Measurements from ENCODE around the gene INTS1.

The INTS1 gene

DNA sequence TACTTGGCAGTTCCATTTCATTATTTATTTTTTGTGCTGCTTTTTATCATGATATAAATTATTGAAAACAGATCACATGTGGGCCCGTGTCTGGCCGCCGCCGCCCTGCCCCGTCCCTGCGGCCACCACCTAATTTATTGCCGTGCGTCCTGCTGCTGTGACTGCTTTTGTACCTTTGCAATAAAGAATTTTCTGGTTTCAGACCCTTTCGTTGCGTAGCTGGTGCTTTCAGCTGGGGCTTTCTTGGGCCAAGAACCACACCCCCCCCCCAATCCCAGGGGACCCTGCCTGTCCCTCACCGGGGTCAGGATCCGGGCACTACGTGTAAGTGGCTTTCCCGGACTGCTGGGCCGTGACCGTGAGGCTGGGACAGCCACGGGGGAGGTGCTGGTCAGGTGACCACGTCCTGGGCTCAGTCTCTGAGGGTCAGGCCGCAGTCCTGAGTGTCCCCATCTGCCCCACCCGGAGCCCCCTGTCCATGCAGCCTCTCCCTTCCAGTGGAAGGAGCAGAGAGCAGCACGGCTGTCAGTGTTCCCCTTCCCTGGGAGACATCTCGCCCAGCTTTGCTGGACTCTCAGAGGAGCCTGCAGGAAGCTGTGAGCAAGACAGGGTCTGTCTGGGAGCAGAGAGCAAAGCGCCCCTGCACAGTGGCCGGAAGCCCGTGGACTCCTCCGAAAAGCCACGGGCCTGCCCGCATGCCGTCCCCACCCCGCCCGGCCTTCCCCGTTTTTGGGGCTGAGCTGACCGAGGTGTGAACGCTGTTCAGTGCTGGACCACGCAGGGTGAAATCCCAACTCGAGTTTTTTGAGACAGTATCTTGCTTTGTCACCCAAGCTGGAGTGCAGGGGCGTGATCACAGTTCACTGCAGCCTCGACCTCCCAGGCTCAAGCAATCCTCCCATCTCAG is 38.9 kb upstream of the INTS1 start:
- no peak for DNase-seq

DNA sequence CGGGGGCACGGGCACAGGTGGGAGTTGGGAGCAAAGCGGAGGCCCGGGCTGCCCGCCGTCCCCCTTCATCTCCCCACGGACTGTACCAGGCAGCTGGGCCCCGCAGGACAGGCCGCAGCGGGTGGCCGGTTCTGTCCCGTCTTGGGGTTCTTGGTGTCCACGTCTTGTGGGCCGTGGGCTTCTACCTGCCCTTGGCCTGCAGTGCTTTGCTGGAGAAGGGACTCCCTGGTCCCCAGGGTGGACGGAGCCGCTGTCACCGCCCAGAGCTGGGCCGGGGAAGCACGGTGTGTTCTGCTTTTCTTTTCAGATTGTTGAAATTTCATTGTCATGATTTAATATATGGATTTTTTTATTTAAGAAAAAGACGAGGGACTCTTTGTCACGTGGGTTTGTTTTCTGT is 38.1 kb upstream of the INTS1 start:
- DNase-seq: no peak

DNA sequence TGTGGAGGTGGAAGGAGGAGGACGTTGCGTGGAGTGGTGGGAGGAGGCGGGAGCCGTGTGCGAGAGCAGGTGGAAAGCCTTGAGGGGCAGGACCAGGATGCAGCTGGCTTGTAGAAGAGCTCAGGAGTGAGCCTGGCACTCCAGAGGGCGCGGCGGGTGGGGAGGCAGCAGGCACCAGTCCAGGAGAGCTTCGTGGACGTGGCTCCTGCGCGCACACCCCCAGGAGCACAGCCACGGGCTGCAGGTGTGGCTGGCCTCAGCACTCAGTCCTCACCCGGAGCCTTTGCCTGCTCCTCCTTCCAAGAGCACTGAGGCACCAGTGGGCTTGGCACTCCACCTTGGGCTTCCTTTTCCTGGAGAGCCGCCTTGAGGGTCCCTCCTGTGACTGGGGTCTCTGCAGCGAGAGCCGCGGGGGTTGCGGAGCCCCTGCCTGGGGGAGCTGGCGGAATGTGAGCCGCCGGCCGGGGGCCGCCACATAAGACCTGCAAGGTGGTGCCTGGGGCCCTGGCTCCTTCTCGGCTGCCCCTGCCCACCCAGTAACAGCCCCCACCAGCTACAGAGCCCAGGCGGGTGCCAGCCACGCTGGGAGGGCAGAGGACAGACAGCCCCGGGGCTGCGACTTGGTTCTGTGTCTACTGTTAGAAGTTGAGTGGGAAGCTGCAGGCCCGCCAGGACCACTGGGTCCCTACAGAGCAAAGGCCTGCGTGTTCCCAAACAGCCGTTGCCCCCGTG is 37.4 kb upstream of the INTS1 start:
- no peak for DNase-seq

DNA sequence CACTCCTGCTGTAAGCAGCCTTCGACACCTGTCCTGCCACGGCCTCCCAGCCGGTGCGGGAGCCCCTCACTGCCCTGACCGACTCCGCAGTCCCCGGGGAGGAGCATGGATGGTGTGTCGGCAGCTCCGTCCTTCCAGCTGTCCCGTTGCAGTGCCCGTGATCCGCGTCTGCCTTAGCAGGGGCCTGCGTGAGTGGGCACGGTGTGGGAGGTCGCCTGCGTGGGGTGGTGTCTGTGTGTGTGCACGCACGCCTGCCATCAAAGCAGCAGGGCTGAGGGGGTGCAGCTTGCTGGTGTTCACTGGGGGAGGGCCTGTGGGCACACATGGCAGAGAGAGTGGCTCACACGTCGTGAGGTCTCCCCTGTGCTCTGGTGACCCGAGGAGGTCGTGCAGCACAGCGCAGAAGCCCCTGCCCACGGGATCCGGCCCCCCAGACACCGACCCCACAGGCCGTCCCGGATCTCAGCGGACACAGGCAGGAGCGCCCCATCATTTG is 36.6 kb upstream of the INTS1 start:
- DNase-seq: no peak

DNA sequence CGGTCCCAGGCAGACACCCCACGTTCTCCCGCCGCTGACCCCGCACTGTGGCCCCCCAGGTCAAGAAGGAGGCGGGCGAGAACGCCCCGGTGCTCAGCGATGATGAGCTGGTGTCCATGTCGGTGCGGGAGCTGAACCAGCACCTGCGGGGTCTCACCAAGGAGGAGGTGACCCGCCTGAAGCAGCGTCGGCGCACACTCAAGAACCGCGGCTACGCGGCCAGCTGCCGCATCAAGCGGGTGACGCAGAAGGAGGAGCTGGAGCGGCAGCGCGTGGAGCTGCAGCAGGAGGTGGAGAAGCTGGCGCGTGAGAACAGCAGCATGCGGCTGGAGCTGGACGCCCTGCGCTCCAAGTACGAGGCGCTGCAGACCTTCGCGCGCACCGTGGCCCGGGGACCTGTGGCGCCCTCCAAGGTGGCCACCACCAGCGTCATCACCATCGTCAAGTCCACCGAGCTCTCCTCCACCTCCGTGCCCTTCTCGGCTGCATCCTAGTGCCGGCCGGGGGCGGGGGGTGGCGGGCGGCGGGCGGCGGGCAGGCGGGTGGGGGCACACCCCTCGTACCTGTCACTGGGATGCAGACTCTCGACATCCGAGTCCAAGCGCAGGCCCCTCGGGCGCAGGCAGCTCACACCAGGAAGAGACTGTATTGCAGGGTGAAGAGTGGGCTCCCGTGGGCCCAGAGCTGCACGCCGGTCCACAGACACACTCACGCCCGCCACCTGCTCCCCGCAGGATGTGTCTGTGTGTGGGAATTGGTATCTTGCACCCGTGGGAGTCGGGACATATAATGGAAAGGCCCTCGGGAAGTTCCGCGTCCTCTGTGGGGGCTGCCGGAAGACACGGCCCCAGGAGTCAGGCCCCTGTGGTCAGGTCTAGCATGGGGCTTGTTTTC is 35.9 kb upstream of the INTS1 start:
- no peak for DNase-seq

DNA sequence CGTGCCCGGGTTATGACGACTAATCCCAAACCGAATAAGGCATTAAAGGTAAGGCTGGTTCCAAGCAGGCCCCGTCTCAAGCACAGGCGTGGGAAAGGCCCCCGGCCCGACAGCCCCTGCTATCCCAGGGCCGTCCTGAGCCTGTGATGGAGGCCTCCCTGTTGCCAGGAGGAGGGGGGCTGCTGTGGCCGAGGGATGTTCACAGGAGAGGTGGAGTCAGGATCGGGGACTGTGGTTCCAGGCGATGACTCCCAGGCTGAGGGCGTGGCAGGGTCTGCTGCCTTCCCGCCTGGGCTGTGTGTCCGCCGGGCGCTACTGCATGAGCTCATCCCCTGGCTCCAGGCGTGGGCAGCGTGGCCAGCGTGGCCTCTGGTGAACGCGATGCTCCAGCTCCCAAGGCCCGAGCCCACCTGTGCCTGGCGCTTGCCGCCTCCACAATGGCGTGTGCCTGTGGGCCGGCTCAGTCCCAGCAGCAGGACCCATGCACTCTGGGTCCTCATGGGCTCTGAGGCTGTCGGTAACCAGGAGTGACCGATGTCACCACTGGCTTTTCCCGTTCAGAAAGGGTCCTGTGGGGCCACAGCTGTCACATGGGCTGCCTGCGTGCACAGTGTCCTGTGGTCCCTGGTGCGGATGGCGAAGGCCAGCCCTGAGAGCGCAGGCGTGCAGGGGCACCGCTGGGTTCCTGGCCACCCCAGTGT is 35.1 kb upstream of the INTS1 start:
- DNase-seq: no peak

DNA sequence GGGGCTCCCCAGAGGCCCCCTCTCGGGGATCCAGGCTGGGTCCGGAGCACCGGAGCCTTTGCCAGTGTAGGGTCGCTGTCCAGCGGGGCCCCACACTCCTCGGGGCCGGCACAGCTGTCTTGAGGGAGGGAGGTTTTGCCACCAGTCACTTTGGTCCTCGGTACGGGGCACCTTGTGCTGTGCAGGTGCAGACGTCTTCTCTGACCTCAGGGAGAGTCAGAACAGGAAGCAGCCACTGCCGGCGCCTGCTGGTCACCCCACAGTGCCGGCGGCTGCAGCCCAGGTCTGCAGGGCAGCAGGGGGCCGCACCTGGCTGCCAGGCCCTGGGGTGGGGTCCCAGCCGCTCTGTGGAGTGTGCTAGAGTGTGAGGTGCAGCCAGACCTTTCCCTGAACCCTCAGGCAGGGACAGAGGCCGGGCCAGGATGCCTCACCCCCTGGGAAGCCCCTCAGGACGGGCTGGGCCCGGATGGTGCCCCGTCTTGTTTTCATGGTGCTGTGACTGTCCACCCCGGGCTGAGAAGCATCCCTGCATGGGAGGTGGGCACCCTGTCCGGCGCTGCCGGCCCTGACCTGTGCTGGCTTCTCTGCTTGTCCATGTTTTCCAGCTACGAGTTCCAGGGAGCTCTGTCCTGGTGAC is 34.5 kb upstream of the INTS1 start:
- DNase-seq: no peak

DNA sequence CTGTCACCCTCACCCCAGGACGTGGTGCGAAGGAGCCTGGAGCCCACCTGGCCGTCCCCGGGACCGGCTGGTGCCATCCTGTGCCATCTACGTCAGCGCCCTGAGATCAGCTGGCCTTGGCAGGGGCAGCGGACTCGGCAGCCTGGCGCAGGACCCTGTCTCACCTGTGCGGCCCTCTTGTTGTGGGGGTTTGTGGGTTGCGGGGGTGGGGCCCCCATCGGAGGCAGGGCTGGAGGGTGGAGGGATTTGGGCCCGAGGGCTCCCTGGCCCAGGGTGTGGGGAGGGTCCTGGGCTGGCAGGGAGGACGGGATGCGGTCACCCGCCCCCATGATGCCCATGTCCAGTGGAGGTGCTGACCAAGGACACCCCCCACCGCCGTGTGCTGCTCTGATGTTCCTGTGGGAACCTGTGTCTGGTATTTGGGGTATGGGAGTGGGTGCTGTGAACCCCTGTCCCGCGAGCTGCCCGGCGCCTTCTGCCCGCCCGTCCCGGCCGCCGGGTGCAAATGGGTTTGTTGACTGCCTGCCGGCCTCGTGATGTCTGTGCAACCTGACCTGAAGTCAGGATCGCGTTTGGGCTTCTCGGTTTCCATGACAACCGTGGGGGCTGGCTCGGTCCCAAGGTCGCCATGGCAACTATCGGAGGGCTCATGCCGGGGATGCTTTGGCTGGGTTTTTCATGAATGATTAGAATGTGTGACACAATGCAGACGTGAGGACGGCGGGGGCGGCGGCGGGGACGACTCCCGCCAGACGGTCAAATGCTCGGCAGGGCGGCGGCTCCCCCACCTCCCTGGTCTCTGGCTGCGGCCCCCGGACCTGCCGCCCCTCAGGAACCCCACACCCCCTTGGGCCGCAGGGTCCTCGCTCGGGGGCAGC is 33.6 kb upstream of the INTS1 start:
- no peak for DNase-seq

DNA sequence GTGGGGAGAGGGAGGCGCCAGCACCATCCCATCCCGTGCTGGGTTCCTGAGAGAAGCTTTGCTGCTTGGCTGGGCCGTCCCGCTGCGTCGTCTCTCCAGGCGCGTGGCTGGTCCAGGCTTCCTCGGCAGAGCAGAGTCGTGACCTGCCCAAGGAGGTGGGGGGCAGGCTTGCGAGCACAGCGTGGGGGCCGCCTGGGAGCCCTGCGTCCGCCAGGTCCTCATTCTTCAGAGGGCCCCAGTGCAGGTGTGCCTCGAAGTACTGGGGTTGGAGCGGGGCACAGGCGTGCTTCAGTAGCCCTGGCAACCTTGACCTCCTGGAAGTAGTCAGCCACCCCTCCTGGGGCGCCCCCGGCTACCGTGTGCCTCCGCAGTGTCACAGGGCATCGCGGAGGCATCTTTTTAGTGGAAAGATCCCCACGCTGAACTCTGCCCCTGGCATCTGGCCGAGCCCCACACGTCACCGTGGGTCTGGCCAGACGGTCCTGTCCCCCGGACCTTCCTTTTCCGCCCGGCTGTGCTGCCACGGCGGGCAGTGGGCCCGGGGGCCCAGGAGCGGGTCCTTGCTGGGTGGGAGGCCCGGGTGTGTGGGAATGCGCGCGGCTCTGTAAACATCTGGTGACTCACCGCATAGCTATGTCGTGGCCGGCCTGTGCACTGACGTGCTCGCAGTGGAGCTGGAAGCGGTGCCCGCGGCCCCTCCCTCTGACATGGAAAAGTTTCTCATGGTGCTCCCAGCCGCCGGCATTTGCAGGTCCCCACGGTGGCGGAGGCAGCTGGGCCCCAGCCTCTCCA is 32.8 kb upstream of the INTS1 start:
- no peak for DNase-seq

DNA sequence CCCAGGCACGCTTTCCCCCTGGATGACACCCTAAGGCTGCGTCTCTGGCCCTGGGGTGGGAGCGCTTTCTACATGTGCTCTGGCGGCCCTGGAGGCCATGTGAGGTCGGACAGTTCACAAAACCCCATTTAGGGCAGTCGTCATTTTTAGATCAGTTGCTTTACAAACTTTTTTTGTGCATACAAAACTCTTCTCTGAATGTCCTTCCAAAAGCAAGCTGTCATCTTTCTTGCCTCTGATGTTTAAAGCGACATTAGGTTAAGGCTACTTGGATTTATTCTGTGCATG is 32.2 kb upstream of the INTS1 start:
- DNase-seq: no peak

DNA sequence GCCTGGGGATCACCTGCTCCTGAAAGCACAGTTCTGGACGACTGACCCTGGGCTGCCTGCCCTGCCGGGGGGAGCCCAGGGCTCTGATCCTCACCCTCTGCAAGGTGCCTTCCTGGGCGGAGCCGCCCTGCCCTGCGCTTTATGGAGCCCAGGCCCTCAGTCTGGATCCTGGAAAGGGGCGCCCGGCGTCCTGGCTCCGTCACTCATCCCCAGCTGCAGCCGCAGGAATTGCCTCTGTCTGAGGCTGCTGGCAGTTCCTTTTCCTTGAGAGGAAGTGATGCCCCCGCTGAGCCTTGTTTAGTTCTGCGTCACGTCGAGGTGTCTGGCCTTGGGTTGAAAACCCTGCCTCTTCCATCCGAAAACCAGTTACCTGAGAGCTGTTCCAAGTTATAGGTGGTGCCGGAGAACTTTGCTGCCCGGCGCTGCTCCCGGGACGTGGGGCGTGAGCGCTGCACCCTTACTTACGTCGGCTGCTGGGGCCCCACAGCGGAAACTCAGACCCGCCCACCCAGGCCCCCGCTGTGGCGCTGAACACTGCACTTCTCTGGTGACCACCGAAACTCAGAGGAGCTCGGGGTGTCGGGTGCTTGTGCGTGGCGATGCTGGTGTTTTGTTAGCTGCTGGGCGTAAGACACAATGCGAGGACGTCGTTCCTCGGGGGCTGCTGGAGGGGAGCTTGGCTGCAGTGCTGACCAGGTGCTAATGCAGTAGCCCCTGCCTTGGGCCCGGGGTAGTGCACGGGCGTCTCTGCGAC is 31.7 kb upstream of the INTS1 start:
- DNase-seq: no peak

DNA sequence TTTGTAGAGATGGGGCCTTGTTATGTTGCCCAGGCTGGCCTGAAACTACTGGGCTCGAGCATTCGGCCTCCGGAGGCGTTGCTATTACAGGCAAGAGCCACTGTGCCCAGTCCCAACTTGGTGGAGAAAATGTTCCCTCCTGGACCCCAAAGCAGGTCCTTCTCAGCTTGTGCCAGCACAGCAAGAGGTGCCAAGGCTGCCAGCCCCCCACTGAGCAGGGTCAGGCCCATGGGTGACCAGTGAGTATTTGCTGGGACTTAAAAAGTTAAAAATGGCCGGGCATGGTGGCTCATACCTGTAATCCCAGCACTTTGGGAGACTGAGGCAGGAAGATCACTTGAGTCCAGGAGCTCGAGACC is 30.9 kb upstream of the INTS1 start:
- DNase-seq: no peak

DNA sequence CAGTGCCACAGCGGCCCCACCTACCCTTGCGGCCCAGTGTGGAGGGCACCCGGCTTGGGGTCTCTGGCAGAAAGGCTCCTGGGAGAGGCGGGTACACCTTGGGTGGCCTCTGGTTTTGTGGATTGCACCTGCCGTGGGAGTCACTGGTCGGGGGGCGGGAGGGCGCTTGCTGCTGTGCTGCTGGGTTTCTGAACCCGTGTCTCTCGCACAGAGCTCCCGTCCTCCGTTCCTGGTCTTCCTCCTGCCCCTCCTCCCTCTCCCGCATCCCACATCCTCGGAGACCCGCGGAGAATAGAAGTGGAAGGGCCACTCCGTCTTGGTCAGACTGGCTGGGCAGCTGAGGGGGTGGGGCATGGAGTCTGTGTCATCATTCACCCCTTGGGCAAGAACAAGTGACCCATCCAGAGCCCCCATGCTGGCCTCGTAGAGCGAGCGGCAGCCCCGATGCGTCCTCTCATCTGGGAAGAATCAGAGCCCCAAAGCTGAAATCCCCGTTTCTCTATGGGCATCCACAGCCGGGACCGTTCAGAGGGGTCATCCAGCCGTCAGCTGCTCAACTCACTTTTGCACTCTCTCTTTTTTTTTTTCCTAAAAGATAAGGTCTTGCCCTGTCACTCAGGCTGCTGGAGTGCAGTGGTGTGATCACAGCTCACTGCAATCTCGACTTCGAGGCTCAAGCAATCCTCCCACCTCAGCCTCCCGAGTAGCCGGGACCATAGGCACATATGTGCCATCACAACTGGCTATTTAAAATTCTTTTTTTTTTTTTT is 30.3 kb upstream of the INTS1 start:
- no peak for DNase-seq

DNA sequence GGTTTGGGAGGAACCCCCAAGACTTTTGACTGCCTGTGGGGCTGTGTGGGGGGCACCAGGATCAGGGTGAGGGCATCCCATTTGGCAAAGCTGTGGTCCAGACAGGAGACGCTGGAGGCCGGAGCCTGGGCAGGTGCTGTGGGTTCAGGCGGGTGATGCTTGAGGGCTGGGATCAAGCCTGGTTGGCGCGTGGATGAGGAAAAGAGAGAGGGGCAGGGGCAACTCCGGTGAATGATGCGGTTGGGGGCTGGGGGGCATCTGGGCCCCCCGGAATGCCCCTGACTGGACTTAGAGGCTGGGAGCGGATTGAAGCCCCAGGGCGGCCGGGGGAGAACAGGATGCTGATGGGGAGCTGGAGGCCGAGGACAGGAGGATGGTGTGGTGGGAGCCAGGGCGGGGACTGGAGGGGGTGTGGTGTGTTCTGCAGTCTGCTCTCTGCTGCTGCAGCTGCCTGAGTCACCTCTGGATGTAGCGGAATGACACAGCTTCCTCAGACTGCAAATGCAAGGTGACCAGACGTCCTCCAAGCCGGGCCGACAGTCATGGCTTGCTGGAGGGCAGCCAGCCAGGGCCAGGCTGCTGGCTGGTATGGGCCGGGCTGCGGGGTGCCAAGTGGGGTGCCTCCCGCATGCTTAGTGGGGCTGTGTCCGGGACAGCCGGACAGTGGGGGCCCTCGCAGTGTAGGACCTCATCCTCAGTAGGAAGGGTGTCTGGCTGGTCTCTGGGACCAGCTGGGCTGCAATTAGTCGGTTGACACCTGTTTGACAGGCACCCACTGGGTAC is 29.5 kb upstream of the INTS1 start:
- no peak for DNase-seq

DNA sequence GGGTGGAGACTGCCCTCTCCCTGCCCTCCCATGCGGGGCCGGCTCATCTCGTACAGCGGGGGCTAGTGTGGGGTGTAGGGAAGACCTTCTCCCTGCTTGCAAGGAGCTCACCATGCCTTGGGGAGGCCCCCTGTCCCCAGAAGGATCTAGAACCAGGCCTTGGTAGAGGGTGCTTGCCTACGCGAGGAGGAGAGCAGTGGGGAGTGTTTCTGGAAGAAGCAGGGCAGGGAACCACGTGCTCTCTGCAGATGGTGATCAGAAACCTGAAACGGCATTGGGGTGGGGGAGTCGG is 29.0 kb upstream of the INTS1 start:
- no peak for DNase-seq

DNA sequence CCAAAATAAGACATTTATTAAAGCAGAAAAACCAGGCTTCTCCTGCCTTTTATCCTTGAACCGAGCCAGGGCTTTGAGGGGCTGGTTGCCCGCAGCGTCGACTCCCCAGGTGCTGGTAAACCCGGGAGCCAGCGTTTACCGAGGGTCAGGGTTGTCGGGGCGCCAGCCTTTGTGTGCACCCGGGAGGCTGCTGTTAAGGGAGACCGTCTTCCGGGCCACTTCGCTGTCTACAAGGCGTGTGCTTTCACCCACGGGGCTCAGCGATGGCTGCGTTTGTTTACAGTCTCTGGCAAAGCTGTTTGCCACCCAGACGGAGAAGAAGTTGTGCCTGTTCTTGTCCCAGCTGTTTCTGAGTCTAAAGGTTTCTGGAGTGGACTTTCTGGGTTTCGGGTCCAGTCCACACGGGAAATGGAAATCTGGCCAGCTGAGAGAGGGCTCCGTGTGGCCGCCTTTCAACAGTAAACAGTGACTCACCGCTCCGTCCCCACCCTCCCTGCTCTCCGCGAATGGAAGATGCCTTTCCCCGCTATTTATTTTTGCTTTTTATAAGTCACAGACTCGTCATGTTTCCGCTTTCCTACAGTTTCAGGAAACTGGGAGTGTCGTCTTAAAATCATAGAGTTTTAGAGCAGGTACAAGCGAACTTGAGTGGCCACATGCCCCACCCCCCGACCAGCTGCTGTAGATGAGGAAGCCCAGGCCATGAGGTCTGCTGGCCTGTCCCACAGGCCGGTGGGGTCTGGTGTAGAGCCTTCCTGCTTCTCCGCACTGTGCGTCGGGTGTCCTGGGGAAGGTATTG is 28.5 kb upstream of the INTS1 start:
- DNase-seq: no peak

DNA sequence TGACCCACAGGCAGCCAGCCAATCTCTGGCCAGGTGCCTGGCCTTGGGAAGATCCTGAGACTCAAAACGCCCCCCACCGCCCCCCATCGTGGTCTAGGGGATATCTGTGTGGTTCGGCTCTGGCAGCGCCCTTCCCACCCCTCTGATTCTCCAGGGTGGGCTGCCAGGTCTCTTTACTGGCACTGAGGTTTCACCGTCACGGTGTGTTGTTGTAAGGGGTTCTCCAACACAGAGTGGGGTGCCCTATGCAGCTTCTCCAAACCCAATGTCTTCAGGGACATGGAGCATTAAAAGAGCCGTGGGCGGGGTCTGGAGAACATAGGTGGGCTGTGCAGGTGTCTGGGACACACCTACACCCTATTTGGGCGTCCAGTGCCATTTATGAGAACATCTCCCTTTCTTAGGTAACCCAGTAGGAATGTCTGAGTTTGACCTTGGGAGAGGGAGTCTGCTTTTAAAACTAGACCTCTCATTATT is 27.8 kb upstream of the INTS1 start:
- no peak for DNase-seq

Data from NCI-H187 (cell line).